Transverse colon (tissue), 4 donors: ENCODE results near the gene ARL11. TPM values are rescaled to one million over a fixed set of nuclear protein-coding genes. Genes with fewer than 3 reads are reported as not detected.
A peak's percentile ranks its signal among the peaks of the same experiment; 100 is the strongest.

Experiments
- DNase-seq: peaks from one replicate; pipeline ENCODE4 v3.0.0-alpha.2; 2019
- H3K27ac ChIP-seq, 4 donors: fragments of 200-600 bp; sonication (generic); 2 replicates each; pipeline ENCODE4 v1.5.1; 2016 to 2018; ENCODE audit warnings: inconsistent platforms in 4 of 4
- H3K27me3 ChIP-seq: fragments of 200-600 bp; sonication (generic); 2 replicates; pipeline ENCODE4 v1.5.1; 2017; ENCODE audit warnings: inconsistent platforms
- H3K36me3 ChIP-seq, 4 donors: fragments of 200-600 bp; sonication (generic); 2 replicates each; pipeline ENCODE4 v1.5.1; 2017 to 2019; ENCODE audit warnings: inconsistent platforms in 4 of 4
- H3K4me1 ChIP-seq, 4 donors: fragments of 200-600 bp; sonication (generic); 2 replicates each; pipeline ENCODE4 v1.5.1; 2017 to 2020; ENCODE audit warnings: inconsistent platforms in 4 of 4
- H3K4me3 ChIP-seq, 4 donors: fragments of 200-600 bp; sonication (generic); 1 replicate in 1 of 4; 2 replicates in 3 of 4; pipeline versions ENCODE4 v1.5.1 to v1.6.1; 2017 to 2019; ENCODE audit warnings: inconsistent platforms in 4 of 4
- H3K9me3 ChIP-seq, 2 donors: fragments of 200-600 bp; sonication (generic); 2 replicates each; pipeline ENCODE4 v1.5.1; 2017 to 2019; ENCODE audit warnings: inconsistent platforms in 2 of 2
- CTCF ChIP-seq, 5 experiments: fragments of 200-600 bp in 3 of 5; fragments of 450-650 bp in 2 of 5; sonication (generic) in 3 of 5; IDR thresholded peaks; 1 replicate in 2 of 5; 2 replicates in 3 of 5; pipeline ENCODE4 v1.5.1; 2016 to 2017; ENCODE audit warnings: antibody characterized with exemption in 5 of 5, inconsistent platforms in 3 of 5, mild to moderate bottlenecking in 2 of 5, moderate library complexity in 1 of 5
- EP300 ChIP-seq: sonication (generic); formaldehyde crosslinking; IDR thresholded peaks from one replicate; pipeline ENCODE4 v1.6.1; 2017; ENCODE audit warnings: antibody characterized with exemption, low read depth
- POLR2A ChIP-seq: fragments of 450-650 bp; IDR thresholded peaks from one replicate; pipeline ENCODE4 v1.6.1; 2016; ENCODE audit warnings: antibody characterized with exemption, mild to moderate bottlenecking, moderate library complexity
- POLR2AphosphoS5 ChIP-seq, 3 donors: sonication (generic); formaldehyde crosslinking; IDR thresholded peaks; one replicate each; pipeline ENCODE4 v1.6.1; 2016; ENCODE audit warnings: antibody characterized with exemption in 3 of 3
- WGBS, 2 donors: methylation state at CpG; one replicate each; pipeline ENCODE4 v1.1.5; 2018; ENCODE audit warnings: low coverage in 1 of 2; 5-methylcytosine and 5-hydroxymethylcytosine counted together
- in situ Hi-C, 4 donors: fragments of 200-750 bp; cut with MboI; loops; one replicate each; pipeline versions ENCODE4 v1.15.0 to v1.15.1; 2017; ENCODE audit warnings: low sequenced_read_pairs in 3 of 4, low pct_ligation_motif_present in 1 of 4, low pct_unique_long_range_greater_than_20kb in 1 of 4
- intact Hi-C: fragments of 100-400 bp; cut with DNase I; formaldehyde crosslinking; loops from one replicate; pipeline ENCODE4 v1.15.1; 2023; ENCODE audit warnings: low total_unique reads
- total RNA-seq, 4 donors: library from RNA; depleted of rRNA; stranded (reverse); fragments of >200 nt; gene quantifications; one replicate each; pipeline ENCODE4 v1.1.0, GENCODE V29; 2016

Gene ARL11
- total RNA-seq, 4 donors from 2014 or later, result 0.68 to 0.79 TPM; not detected in 2

GRCh38 chr13:49670828-49671227 is 42.5 kb downstream of the ARL11 start:
- TF ChIP-seq POLR2A, result no peak
- no peak for TF ChIP-seq EP300
- TF ChIP-seq POLR2AphosphoS5 (IDR thresholded peaks at IDR 0.05), result no peak
- no peak for TF ChIP-seq CTCF (IDR thresholded peaks at IDR 0.05)
- WGBS, 2 donors, result 79 to 94% methylated on average over 5 of the region's 5 CpGs
- intact Hi-C loops, result no loop called here
- Histone ChIP-seq H3K4me1 (no peaks in the 10 kb centered on the region), H3K36me3 (no peaks in the 10 kb centered on the region), H3K27ac (no peak overlapping the region), H3K9me3 (no peaks in the 10 kb centered on the region), H3K4me3 (no peak overlapping the region), H3K27me3 (no peaks in the 10 kb centered on the region)
- in situ Hi-C loops, result loop anchor here in 2 of 4 donors (10.0 to 25.0 kb wide), 2 partner anchors 166 to 174 kb away; no protein-coding TSS in a partner anchor
- no peak for DNase-seq

- intact Hi-C loops (no loop called here), in situ Hi-C loops (loop anchor here in 1 of 4 donors (10.0 kb wide), 1 partner anchor 168 kb away; no protein-coding TSS in a partner anchor)
- H3K27me3 ChIP-seq, result no peaks in the 10 kb centered on the region
- TF ChIP-seq POLR2AphosphoS5 (IDR thresholded peaks at IDR 0.05), result peak in 1 of 3 donors; percentile 31
- no peak for TF ChIP-seq CTCF (IDR thresholded peaks at IDR 0.05)
- WGBS, 2 donors, result 58 to 78% methylated on average over 5 to 6 of the region's 6 CpGs
- no peak for DNase-seq
- H3K27ac ChIP-seq, result no peak overlapping the region
- no peaks in the 10 kb centered on the region for H3K9me3 ChIP-seq
- H3K4me1 ChIP-seq, result peaks cover 0 to 11% (median 3%) of the 10 kb centered on the region in 4 donors
- no peaks in the 10 kb centered on the region for H3K36me3 ChIP-seq
- H3K4me3 ChIP-seq, result no peak overlapping the region
Observed at GRCh38 chr13:49676581-49677298, 48.4 kb downstream of the ARL11 start.

- Histone ChIP-seq H3K27me3 (no peaks in the 10 kb centered on the region), H3K4me3 (no peak overlapping the region), H3K4me1 (peaks cover 0 to 11% (median 3%) of the 10 kb centered on the region in 4 donors), H3K9me3 (no peaks in the 10 kb centered on the region), H3K36me3 (no peaks in the 10 kb centered on the region), H3K27ac (no peak overlapping the region)
- in situ Hi-C loops, result loop anchor here in 1 of 4 donors (10.0 kb wide), 1 partner anchor 166 kb away; no protein-coding TSS in a partner anchor
- intact Hi-C loops, result no loop called here
- TF ChIP-seq CTCF (IDR thresholded peaks at IDR 0.05) (no peak), EP300 (no peak), POLR2A (no peak), POLR2AphosphoS5 (IDR thresholded peaks at IDR 0.05) (no peak)
- DNase-seq, result no peak
- WGBS, 2 donors, result 96 to 100% methylated on average over 2 to 44 of the region's 48 CpGs
Observed at GRCh38 chr13:49678191-49678914, 50.0 kb downstream of the ARL11 start.

GRCh38 chr13:49679246-49679645 is 50.9 kb downstream of the ARL11 start:
- no peaks in the 10 kb centered on the region for H3K27me3 ChIP-seq
- DNase-seq, result no peak
- no peak overlapping the region for H3K27ac ChIP-seq
- intact Hi-C loops (no loop called here), in situ Hi-C loops (loop anchor here in 1 of 4 donors (10.0 kb wide), 1 partner anchor 166 kb away; no protein-coding TSS in a partner anchor)
- no peaks in the 10 kb centered on the region for H3K9me3 ChIP-seq
- WGBS, 2 donors, result 63 to 77% methylated on average over 2 to 3 of the region's 3 CpGs
- peaks cover 0 to 11% (median 3%) of the 10 kb centered on the region in 4 donors for H3K4me1 ChIP-seq
- no peaks in the 10 kb centered on the region for H3K36me3 ChIP-seq
- TF ChIP-seq POLR2A (no peak), EP300 (no peak), POLR2AphosphoS5 (IDR thresholded peaks at IDR 0.05) (no peak), CTCF (IDR thresholded peaks at IDR 0.05) (no peak)
- H3K4me3 ChIP-seq, result no peak overlapping the region
